Activated CD4-positive, alpha-beta memory T cell treated with anti-CD3 and anti-CD28 coated beads, Interleukin-2, amount 10 ng/mL, durations not matched to agents 7 days and 5 days (primary cell): ENCODE data around the gene ELP1. TPM values are rescaled to one million over a fixed set of nuclear protein-coding genes. Genes with fewer than 3 reads are reported as not detected.
"Not testable (repeated sequence)": the region's sequence is repeated elsewhere in the genome, so short reads cannot be mapped to it uniquely, and the experiment has no call there.

Experiments
- CTCF ChIA-PET: fragments of 350-600 bp; sonication (Branson Sonifier 250); formaldehyde crosslinking; loops from one replicate; lab custom pipeline; 2021; ENCODE audit warnings: antibody characterized with exemption, inconsistent platforms; lab: Charles Lee
- POLR2A ChIA-PET: fragments of 350-600 bp; sonication (Branson Sonifier 250); formaldehyde crosslinking; loops from one replicate; lab custom pipeline; 2021; ENCODE audit warnings: antibody characterized with exemption; lab: Charles Lee
- DNase-seq: peaks from one replicate; pipeline ENCODE4 v3.0.0-alpha.2; 2020
- H3K27ac Mint-ChIP-seq: one replicate; pipeline ENCODE4 v1.8.0; 2021; ENCODE audit warnings: mild to moderate bottlenecking, mixed read lengths
- H3K27me3 Mint-ChIP-seq: one replicate; pipeline ENCODE4 v1.8.0; 2021; ENCODE audit warnings: mixed read lengths
- H3K36me3 Mint-ChIP-seq: one replicate; pipeline ENCODE4 v1.8.0; 2021; ENCODE audit warnings: low read depth, mixed read lengths
- H3K4me1 Mint-ChIP-seq: one replicate; pipeline ENCODE4 v1.8.0; 2021; ENCODE audit warnings: mixed read lengths
- H3K4me3 Mint-ChIP-seq: one replicate; pipeline ENCODE4 v1.8.0; 2021; ENCODE audit warnings: mild to moderate bottlenecking, mixed read lengths
- H3K9me3 Mint-ChIP-seq: one replicate; pipeline ENCODE4 v1.8.0; 2021; ENCODE audit warnings: mixed read lengths
- total RNA-seq, 2 experiments: library from RNA; stranded (reverse); gene quantifications; one replicate each; pipeline ENCODE4 v1.2.3, GENCODE V29; 2021

ELP1 gene
- total RNA-seq, 2 experiments from 2014 or later: 19.9 to 21.6 TPM

DNA sequence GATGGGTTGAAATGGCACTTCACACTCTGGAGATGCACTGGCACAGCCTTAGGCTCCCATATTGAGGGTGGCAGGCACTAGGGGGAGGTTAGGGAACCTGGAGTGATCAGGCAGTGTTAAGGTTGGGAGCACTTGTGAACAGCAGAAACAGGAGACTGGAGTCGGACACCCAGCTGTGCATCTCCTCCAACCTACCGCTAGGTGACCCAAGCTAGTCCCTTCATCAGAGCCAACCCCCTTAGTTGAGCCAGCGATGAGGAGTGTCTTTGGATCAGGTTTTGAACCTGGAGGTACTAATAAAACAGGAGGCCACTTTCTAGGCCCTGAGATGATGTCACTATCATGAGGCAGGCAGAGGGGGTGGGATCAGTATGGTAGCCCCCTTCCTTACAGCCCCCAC, 79.8 kb downstream of the ELP1 start:
- CTCF ChIA-PET: interaction anchor here (1.3 kb wide), 1 partner anchor 10 kb away, joined by 3 read pairs; no protein-coding TSS in a partner anchor

GRCh38 chr9:108852079-108852478, 81.8 kb downstream of the ELP1 start:
- no peak overlapping the region for H3K27ac Mint-ChIP-seq
- CTCF ChIA-PET: interaction anchor here (2.9 kb wide), 1 partner anchor 102 kb away, joined by 10 read pairs; no protein-coding TSS in a partner anchor

More for the DNA sequence above, 79.8 kb downstream of the ELP1 start:
- H3K36me3 Mint-ChIP-seq: no peaks in the 10 kb centered on the region
- H3K27ac Mint-ChIP-seq: no peak overlapping the region
- H3K9me3 Mint-ChIP-seq: no peaks in the 10 kb centered on the region
- H3K4me3 Mint-ChIP-seq: no peak overlapping the region
- H3K27me3 Mint-ChIP-seq: no peaks in the 10 kb centered on the region
- no peaks in the 10 kb centered on the region for H3K4me1 Mint-ChIP-seq
- POLR2A ChIA-PET: no interaction called here
- no peak for DNase-seq

DNA sequence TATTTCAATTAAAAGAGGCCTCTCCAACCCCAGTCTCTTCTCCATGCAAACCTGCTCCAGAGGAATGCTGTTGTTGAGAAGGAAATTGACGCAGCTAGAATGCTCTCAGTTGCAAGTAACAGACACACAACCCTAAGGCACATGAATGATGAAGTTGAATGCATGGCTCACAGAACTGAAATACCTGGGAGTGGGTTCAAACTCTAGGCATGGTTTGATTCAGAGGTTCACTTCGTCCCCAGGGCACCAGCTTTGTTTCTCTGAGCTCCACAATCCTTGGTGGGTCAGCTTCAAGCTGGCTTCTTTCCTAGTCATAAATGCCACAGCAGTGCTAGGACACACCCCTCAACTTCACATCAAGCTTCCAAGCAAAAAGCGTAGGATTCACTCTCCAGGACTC, 82.8 kb downstream of the ELP1 start:
- DNase-seq: no peak
- Mint-ChIP-seq H3K9me3 (no peaks in the 10 kb centered on the region), H3K27me3 (peaks cover 5% of the 10 kb centered on the region), H3K36me3 (no peaks in the 10 kb centered on the region), H3K27ac (no peak overlapping the region), H3K4me3 (no peak overlapping the region), H3K4me1 (no peaks in the 10 kb centered on the region)
- POLR2A ChIA-PET: no interaction called here
- CTCF ChIA-PET: interaction anchor here (2.9 kb wide), 1 partner anchor 103 kb away, joined by 10 read pairs; no protein-coding TSS in a partner anchor

More at GRCh38 chr9:108852079-108852478, 81.8 kb downstream of the ELP1 start:
- Mint-ChIP-seq H3K4me1 (no peaks in the 10 kb centered on the region), H3K4me3 (no peak overlapping the region), H3K27me3 (no peaks in the 10 kb centered on the region), H3K36me3 (no peaks in the 10 kb centered on the region), H3K9me3 (no peaks in the 10 kb centered on the region)
- DNase-seq: no peak
- POLR2A ChIA-PET: no interaction called here

DNA sequence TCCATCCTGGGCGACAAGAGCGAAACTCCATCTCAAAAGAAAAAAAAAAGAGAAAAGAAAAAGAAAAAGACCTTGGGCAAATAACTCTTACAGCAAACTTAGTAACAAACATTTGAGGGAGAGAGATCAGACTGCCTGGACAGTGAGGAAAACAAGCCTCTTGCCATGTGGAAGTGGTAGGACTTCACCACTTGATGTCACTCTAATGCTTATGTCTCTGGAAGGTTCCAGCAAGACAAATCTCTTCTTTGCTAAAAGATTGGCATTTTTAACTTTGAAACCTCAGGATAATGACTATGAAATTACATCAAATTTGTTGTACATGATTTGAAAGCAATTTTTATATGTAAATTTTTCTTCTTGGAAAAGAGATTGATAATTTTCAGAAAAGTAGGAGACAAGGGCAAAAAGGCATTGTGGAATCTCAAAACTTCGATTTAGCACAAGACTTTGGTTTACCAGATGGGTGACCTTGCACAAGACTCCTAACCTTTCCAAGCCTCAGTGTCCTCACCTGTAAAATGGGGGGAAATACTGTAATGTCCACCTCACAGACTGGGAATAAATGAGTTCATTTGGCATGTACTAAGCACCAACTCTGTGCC, 83.5 kb downstream of the ELP1 start:
- ChIA-PET POLR2A (no interaction called here), CTCF (interaction anchor here (2.9 kb wide), 1 partner anchor 103 kb away, joined by 10 read pairs; no protein-coding TSS in a partner anchor)
- Mint-ChIP-seq H3K9me3 (no peaks in the 10 kb centered on the region), H3K36me3 (no peaks in the 10 kb centered on the region), H3K4me1 (no peaks in the 10 kb centered on the region), H3K27ac (no peak overlapping the region), H3K27me3 (peaks cover 5% of the 10 kb centered on the region), H3K4me3 (no peak overlapping the region)
- no peak for DNase-seq

DNA sequence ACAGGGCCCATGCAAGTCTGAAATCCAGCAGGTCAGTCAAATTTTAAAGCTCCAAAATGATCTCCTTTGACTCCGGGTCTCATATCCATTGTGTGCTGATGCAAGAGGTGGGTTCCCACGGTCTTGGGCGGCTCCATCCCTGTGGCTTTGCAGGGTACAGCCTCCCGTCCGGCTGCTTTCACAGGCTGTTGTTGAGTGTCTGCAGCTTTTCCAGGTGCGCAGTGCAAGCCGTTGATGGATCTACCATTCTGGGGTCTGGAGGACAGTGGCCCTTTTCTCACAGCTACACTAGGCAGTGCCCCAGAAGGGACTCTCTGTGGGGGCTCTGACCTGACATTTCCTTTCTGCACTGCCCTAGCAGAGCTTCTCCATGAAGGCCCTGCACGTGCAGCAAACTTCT, 85.6 kb downstream of the ELP1 start:
- H3K4me1 Mint-ChIP-seq, H3K27ac Mint-ChIP-seq, DNase-seq, CTCF ChIA-PET, POLR2A ChIA-PET, H3K9me3 Mint-ChIP-seq, H3K4me3 Mint-ChIP-seq, H3K27me3 Mint-ChIP-seq, H3K36me3 Mint-ChIP-seq: not testable (repeated sequence)

GRCh38 chr9:108845947-108846346, 88.0 kb downstream of the ELP1 start:
- DNase-seq: no peak
- ChIA-PET CTCF (no interaction called here), POLR2A (no interaction called here)
- Mint-ChIP-seq H3K36me3 (no peaks in the 10 kb centered on the region), H3K4me3 (no peak overlapping the region), H3K9me3 (no peaks in the 10 kb centered on the region), H3K27ac (no peak overlapping the region), H3K4me1 (peaks cover 8% of the 10 kb centered on the region), H3K27me3 (peaks cover 5% of the 10 kb centered on the region)

DNA sequence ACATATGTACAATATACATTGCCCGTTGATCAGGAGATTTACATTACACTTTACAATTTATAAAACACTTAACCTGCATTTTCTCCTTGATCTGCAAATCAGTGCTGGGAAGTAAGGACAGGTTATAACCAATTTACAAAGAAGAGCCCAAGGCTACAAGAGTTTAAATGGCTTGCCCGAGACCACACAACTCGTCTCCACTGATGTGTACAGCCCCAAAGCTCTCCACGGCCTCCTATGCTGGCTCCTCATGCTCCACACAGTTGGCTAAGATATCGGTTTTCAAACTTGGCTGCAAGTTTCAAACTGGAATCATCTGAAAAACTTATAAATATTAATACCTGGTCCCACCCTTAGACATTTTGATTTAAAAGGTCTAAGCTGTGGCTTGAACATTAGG, 88.4 kb downstream of the ELP1 start:
- ChIA-PET POLR2A (no interaction called here), CTCF (no interaction called here)
- Mint-ChIP-seq H3K4me1 (peaks cover 8% of the 10 kb centered on the region), H3K27ac (no peak overlapping the region), H3K27me3 (peaks cover 5% of the 10 kb centered on the region), H3K4me3 (no peak overlapping the region), H3K36me3 (no peaks in the 10 kb centered on the region), H3K9me3 (no peaks in the 10 kb centered on the region)
- DNase-seq: no peak

- no peak overlapping the region for H3K4me3 Mint-ChIP-seq
- ChIA-PET POLR2A (no interaction called here), CTCF (interaction anchor here (1.0 kb wide), 1 partner anchor 10 kb away, joined by 3 read pairs; no protein-coding TSS in a partner anchor)
- no peak overlapping the region for H3K27ac Mint-ChIP-seq
- no peak for DNase-seq
- H3K4me1 Mint-ChIP-seq: peaks cover 8% of the 10 kb centered on the region
- no peaks in the 10 kb centered on the region for H3K9me3 Mint-ChIP-seq
- H3K36me3 Mint-ChIP-seq: no peaks in the 10 kb centered on the region
- peaks cover 5% of the 10 kb centered on the region for H3K27me3 Mint-ChIP-seq
Observed at GRCh38 chr9:108844856-108845255, 89.1 kb downstream of the ELP1 start.

DNA sequence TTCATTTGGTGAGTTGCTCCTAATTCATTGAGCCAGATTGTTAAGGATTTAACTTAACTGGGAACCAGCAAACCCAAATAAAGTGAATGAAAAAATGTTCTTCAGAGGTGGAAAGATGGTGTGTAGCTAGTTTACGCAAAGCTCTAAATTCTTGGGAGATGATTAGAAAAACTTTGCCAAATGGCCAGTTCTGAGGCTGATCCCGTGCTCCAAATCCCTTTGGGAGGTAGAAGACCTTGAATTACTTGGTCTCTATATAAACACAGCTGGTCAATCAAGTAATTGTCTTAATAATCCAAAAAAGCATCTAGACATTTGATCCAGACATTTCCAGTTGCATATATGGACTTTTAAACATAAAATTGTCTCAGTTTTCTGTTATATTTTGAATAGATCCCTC, 89.5 kb downstream of the ELP1 start:
- peaks cover 5% of the 10 kb centered on the region for H3K27me3 Mint-ChIP-seq
- ChIA-PET CTCF (interaction anchor here (1.0 kb wide), 1 partner anchor 10 kb away, joined by 3 read pairs; no protein-coding TSS in a partner anchor), POLR2A (no interaction called here)
- no peaks in the 10 kb centered on the region for H3K9me3 Mint-ChIP-seq
- H3K36me3 Mint-ChIP-seq: no peaks in the 10 kb centered on the region
- no peak for DNase-seq
- H3K4me3 Mint-ChIP-seq: no peak overlapping the region
- H3K27ac Mint-ChIP-seq: no peak overlapping the region
- peaks cover 8% of the 10 kb centered on the region for H3K4me1 Mint-ChIP-seq

DNA sequence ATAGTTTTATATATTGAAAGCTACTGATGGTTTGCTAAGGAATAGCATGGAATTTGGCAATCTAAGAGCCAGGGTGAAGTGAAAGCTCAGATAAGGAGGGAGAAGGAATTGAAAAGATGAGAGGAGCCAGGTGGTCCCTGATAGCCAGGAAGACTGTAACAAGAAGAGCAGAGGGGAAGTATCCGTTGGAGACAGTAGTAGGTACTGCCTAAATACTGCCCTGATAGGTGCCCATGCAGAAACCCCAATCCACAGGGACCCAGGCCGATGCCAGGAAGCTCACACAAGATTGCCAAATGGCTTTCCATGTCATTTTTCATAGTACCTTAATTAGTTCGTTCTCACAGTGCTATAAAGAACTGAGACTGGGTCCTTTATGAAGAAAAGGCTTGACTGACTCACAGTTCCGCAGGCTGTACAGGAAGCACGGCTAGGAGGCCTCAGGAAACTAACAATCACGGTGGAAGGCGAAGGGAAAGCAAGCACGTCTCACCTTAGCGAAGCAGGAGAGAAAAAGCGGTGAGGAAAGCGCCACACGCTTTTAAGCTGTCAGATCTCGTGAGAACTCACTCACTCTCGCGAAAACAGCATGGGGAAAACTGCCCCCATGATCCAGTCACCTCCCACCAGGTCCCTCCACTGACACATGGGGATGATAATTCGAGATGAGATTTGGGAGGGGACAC, 91.2 kb downstream of the ELP1 start:
- CTCF ChIA-PET: no interaction called here

GRCh38 chr9:108839561-108839960, 94.4 kb downstream of the ELP1 start:
- DNase-seq, H3K27me3 Mint-ChIP-seq, H3K4me3 Mint-ChIP-seq, CTCF ChIA-PET, H3K36me3 Mint-ChIP-seq, H3K27ac Mint-ChIP-seq, POLR2A ChIA-PET, H3K9me3 Mint-ChIP-seq: not testable (repeated sequence)
- H3K4me1 Mint-ChIP-seq: peaks cover 10% of the 10 kb centered on the region

More for the DNA sequence above, 91.2 kb downstream of the ELP1 start:
- Mint-ChIP-seq H3K27ac (no peak overlapping the region), H3K9me3 (no peaks in the 10 kb centered on the region), H3K27me3 (peaks cover 5% of the 10 kb centered on the region), H3K4me3 (peak overlapping the region; percentile 38), H3K36me3 (no peaks in the 10 kb centered on the region), H3K4me1 (peaks cover 8% of the 10 kb centered on the region)
- DNase-seq: no peak
- POLR2A ChIA-PET: no interaction called here

GRCh38 chr9:108838017-108838416, 95.9 kb downstream of the ELP1 start:
- ChIA-PET POLR2A (no interaction called here), CTCF (no interaction called here)
- no peaks in the 10 kb centered on the region for H3K9me3 Mint-ChIP-seq
- no peaks in the 10 kb centered on the region for H3K36me3 Mint-ChIP-seq
- no peak overlapping the region for H3K4me3 Mint-ChIP-seq
- no peaks in the 10 kb centered on the region for H3K27me3 Mint-ChIP-seq
- peaks cover 9% of the 10 kb centered on the region for H3K4me1 Mint-ChIP-seq
- no peak for DNase-seq
- H3K27ac Mint-ChIP-seq: no peak overlapping the region

DNA sequence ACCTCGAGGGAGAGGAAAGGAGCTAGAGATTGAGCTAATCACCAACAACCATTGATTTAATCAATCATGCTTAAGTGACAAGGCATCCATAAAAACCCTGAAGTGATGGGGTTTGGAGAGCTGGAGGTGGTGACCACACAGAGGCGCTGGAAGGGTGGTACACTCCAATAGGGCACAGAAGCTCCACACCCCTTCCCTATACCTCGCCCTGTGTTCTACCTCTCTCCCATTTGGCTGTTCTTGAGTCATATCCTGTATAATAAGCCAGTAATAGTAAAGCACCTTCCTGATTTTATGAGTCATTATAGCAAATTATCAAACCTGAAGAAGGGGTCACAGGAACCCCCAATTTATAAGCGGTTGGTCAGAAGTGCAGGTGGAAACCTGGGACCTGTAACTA, 96.4 kb downstream of the ELP1 start:
- ChIA-PET CTCF (no interaction called here), POLR2A (no interaction called here)
- Mint-ChIP-seq H3K27ac (no peak overlapping the region), H3K36me3 (no peaks in the 10 kb centered on the region), H3K4me3 (no peak overlapping the region), H3K27me3 (no peaks in the 10 kb centered on the region), H3K9me3 (no peaks in the 10 kb centered on the region), H3K4me1 (peaks cover 5% of the 10 kb centered on the region)
- no peak for DNase-seq
